OCI-LY1 (cell line): ENCODE measurements around the gene CDH26.

Experiments used
- H2AFZ ChIP-seq: fragments of 200-600 bp; sonication (generic), shearing (Covaris generic); 2 replicates; pipeline ENCODE4 v1.6.0; 2014; ENCODE audit warnings: antibody characterized with exemption, mild to moderate bottlenecking, low read length
- H3F3A ChIP-seq: fragments of 200-600 bp; sonication (generic), shearing (Covaris generic); 2 replicates; pipeline ENCODE4 v1.6.0; 2014; ENCODE audit warnings: mild to moderate bottlenecking, antibody characterized with exemption, low read length, moderate library complexity; ENCODE audit not compliant: insufficient read depth
- H3K27ac ChIP-seq: fragments of 200-600 bp; sonication (generic); 2 replicates; pipeline ENCODE4 v1.5.1; 2014; ENCODE audit warnings: low read length, mixed run types, mild to moderate bottlenecking, low read depth; ENCODE audit not compliant: poor library complexity, severe bottlenecking
- H3K27me3 ChIP-seq: fragments of 200-600 bp; sonication (generic); 2 replicates; pipeline ENCODE4 v1.6.0; 2014; ENCODE audit warnings: antibody characterized with exemption, mild to moderate bottlenecking, low read length, moderate library complexity; ENCODE audit not compliant: insufficient read depth
- H3K36me3 ChIP-seq: fragments of 200-600 bp; sonication (generic); 2 replicates; pipeline ENCODE4 v1.6.1; 2014; ENCODE audit warnings: mild to moderate bottlenecking, antibody characterized with exemption, low read length, moderate library complexity, mixed read lengths; ENCODE audit not compliant: insufficient read depth
- H3K4me1 ChIP-seq: fragments of 200-600 bp; sonication (generic); 2 replicates; pipeline ENCODE4 v1.5.1; 2014; ENCODE audit warnings: mild to moderate bottlenecking, low read length, moderate library complexity; ENCODE audit not compliant: insufficient read depth, severe bottlenecking
- H3K4me2 ChIP-seq: fragments of 200-600 bp; sonication (generic), shearing (Covaris generic); 2 replicates; pipeline ENCODE4 v1.6.1; 2014; ENCODE audit warnings: low read length
- H3K4me3 ChIP-seq: fragments of 200-600 bp; sonication (generic); 2 replicates; pipeline ENCODE4 v1.5.1; 2014; ENCODE audit warnings: low read length, low read depth, mild to moderate bottlenecking, mixed read lengths; ENCODE audit not compliant: poor library complexity, severe bottlenecking
- H3K79me2 ChIP-seq: fragments of 200-600 bp; shearing (Covaris generic); 2 replicates; pipeline ENCODE4 v1.6.1; 2016; ENCODE audit warnings: mixed run types, low read length, mixed read lengths; ENCODE audit not compliant: insufficient read depth
- H3K9ac ChIP-seq: fragments of 200-600 bp; sonication (generic), shearing (Covaris generic); 2 replicates; pipeline ENCODE4 v1.6.1; 2014; ENCODE audit warnings: mild to moderate bottlenecking, low read length, mixed read lengths
- H3K9me2 ChIP-seq: fragments of 200-600 bp; sonication (generic), shearing (Covaris generic); 2 replicates; pipeline ENCODE4 v1.6.1; 2014; ENCODE audit warnings: low read depth, mild to moderate bottlenecking, low read length, mixed read lengths
- H3K9me3 ChIP-seq: fragments of 200-600 bp; shearing (Covaris generic); 2 replicates; pipeline ENCODE4 v1.6.1; 2014; ENCODE audit warnings: low read length, mixed read lengths
- H4K20me1 ChIP-seq: fragments of 200-600 bp; sonication (generic), shearing (Covaris generic); 2 replicates; pipeline ENCODE4 v1.6.0; 2016; ENCODE audit warnings: mild to moderate bottlenecking, low read length; ENCODE audit not compliant: insufficient read depth
- CTCF ChIP-seq: fragments of 200-600 bp; sonication (generic), shearing (Covaris generic); IDR thresholded peaks from 2 replicates; pipeline ENCODE4 v1.5.1; 2017; ENCODE audit warnings: mild to moderate bottlenecking, antibody characterized with exemption, low read length, moderate library complexity, mixed read lengths
- EZH2 ChIP-seq: fragments of 200-600 bp; sonication (generic), shearing (Covaris generic); IDR thresholded peaks from 2 replicates; pipeline ENCODE4 v1.8.0; 2017; ENCODE audit warnings: borderline replicate concordance, mixed run types, mild to moderate bottlenecking, antibody characterized with exemption, low read length, moderate library complexity, mixed read lengths

CDH26 gene

GRCh38 chr20:60046860-60047259, 88.6 kb downstream of the CDH26 start:
- no peaks in the 10 kb centered on the region for H3K79me2 ChIP-seq
- H3K4me2 ChIP-seq, result no peak overlapping the region
- H2AFZ ChIP-seq, result no peak overlapping the region
- H3K36me3 ChIP-seq, result no peaks in the 10 kb centered on the region
- H3K27ac ChIP-seq, result no peak overlapping the region
- H3K4me3 ChIP-seq, result no peak overlapping the region
- TF ChIP-seq EZH2 (no peak), CTCF (no peak)
- no peaks in the 10 kb centered on the region for H3K9me3 ChIP-seq
- H3K4me1 ChIP-seq, result no peaks in the 10 kb centered on the region
- H4K20me1 ChIP-seq, result no peaks in the 10 kb centered on the region
- H3K27me3 ChIP-seq, result peaks cover 4% of the 10 kb centered on the region; the same call in 1 of the 2 replicates
- H3K9ac ChIP-seq, result no peak overlapping the region
- H3F3A ChIP-seq, result no peaks in the 10 kb centered on the region
- H3K9me2 ChIP-seq, result no peaks in the 10 kb centered on the region

- no peak overlapping the region for H3K9ac ChIP-seq
Observed at GRCh38 chr20:60048634-60049521, 90.7 kb downstream of the CDH26 start.

GRCh38 chr20:60049601-60050000, 91.4 kb downstream of the CDH26 start:
- Histone ChIP-seq H3K9me2 (no peaks in the 10 kb centered on the region), H3K9me3 (no peaks in the 10 kb centered on the region), H3K27me3 (no peaks in the 10 kb centered on the region), H2AFZ (no peak overlapping the region), H3K4me2 (no peak overlapping the region), H3K9ac (no peak overlapping the region), H3F3A (no peaks in the 10 kb centered on the region), H3K4me3 (no peak overlapping the region), H3K79me2 (no peaks in the 10 kb centered on the region), H3K27ac (no peak overlapping the region), H3K36me3 (no peaks in the 10 kb centered on the region), H4K20me1 (no peaks in the 10 kb centered on the region), H3K4me1 (no peaks in the 10 kb centered on the region)
- TF ChIP-seq CTCF (no peak), EZH2 (no peak)

More at GRCh38 chr20:60048634-60049521, 90.7 kb downstream of the CDH26 start:
- no peaks in the 10 kb centered on the region; the same call in 1 of the 2 replicates for H3K27me3 ChIP-seq
- TF ChIP-seq CTCF (no peak), EZH2 (no peak)
- no peak overlapping the region for H2AFZ ChIP-seq
- H4K20me1 ChIP-seq, result no peaks in the 10 kb centered on the region
- H3K9me2 ChIP-seq, result no peaks in the 10 kb centered on the region
- no peak overlapping the region for H3K27ac ChIP-seq
- no peak overlapping the region for H3K4me2 ChIP-seq
- H3K36me3 ChIP-seq, result no peaks in the 10 kb centered on the region
- no peak overlapping the region for H3K4me3 ChIP-seq
- no peaks in the 10 kb centered on the region for H3K4me1 ChIP-seq
- no peaks in the 10 kb centered on the region for H3K79me2 ChIP-seq
- no peaks in the 10 kb centered on the region for H3K9me3 ChIP-seq
- H3F3A ChIP-seq, result no peaks in the 10 kb centered on the region
